Endothelial cell of umbilical vein (primary cell): ENCODE results near the gene ALK. TPM values are rescaled to one million over a fixed set of nuclear protein-coding genes. Genes with fewer than 3 reads are reported as not detected.

ENCODE experiments used
- BruUV-seq: library from RNA; stranded (reverse); fragments of 400-500 nt; replicated peaks from 2 replicates; lab custom pipeline; 2021; lab: Mats Ljungman, UMichigan
- CTCF ChIA-PET: fragments of 300-600, 350-600 bp; sonication (Branson Sonifier 250); formaldehyde crosslinking; loops from one replicate; lab custom pipeline; 2021; ENCODE audit warnings: antibody characterized with exemption, inconsistent platforms; lab: Charles Lee
- POLR2A ChIA-PET: fragments of 300-600, 350-600 bp; sonication (Branson Sonifier 250); formaldehyde crosslinking; loops from one replicate; lab custom pipeline; 2021; ENCODE audit warnings: antibody characterized with exemption, inconsistent platforms; lab: Charles Lee
- DNase-seq: peaks from one replicate; pipeline ENCODE4 v3.0.0-alpha.2; 2011; ENCODE audit warnings: low read depth, low spot score
- FAIRE-seq: peaks from 2 replicates; lab custom pipeline; 2011; peaks lifted over from hg19 to GRCh38; lab: Jason Lieb, UNC
- H2AFZ ChIP-seq: 2 replicates; pipeline ENCODE4 v1.6.0; 2012; ENCODE audit warnings: low read depth, low read length, control low read depth, inconsistent platforms
- H3K27ac ChIP-seq: 2 replicates; pipeline ENCODE4 v1.5.1; 2011; ENCODE audit warnings: low read depth, mild to moderate bottlenecking, control low read depth, low read length, moderate library complexity; ENCODE audit not compliant: insufficient read depth
- H3K27me3 ChIP-seq, 2 experiments: 2 replicates each; pipeline versions ENCODE4 v1.6.0 to v1.6.1; 2011; ENCODE audit warnings: low read length in 2 of 2, mixed read lengths in 1 of 2; ENCODE audit not compliant: control insufficient read depth in 2 of 2, insufficient read depth in 2 of 2
- H3K36me3 ChIP-seq, 2 experiments: 2 replicates in 1 of 2; 3 replicates in 1 of 2; pipeline ENCODE4 v1.5.1; 2011; ENCODE audit warnings: low read length in 2 of 2, mild to moderate bottlenecking in 1 of 2, moderate library complexity in 1 of 2; ENCODE audit not compliant: control insufficient read depth in 2 of 2, insufficient read depth in 2 of 2; ENCODE audit errors: extremely low read depth in 1 of 2
- H3K4me1 ChIP-seq: 3 replicates; pipeline ENCODE4 v1.5.1; 2011; ENCODE audit warnings: mild to moderate bottlenecking, low read length; ENCODE audit not compliant: control insufficient read depth, insufficient read depth; ENCODE audit errors: extremely low read depth
- H3K4me2 ChIP-seq: 2 replicates; pipeline ENCODE4 v1.6.1; 2011; ENCODE audit warnings: low read length, control low read depth, mixed read lengths; ENCODE audit not compliant: insufficient read depth
- H3K4me3 ChIP-seq, 3 experiments: fragments of 200-600 bp in 1 of 3; sonication (generic), shearing (Covaris generic) in 1 of 3; replicated peaks in 1 of 3; 2 replicates each; pipeline ENCODE4 v1.5.1; 2011 to 2016; ENCODE audit warnings: control low read depth in 3 of 3, low read length in 3 of 3, mild to moderate bottlenecking in 2 of 3, inconsistent platforms in 1 of 3, low read depth in 1 of 3, moderate library complexity in 1 of 3; ENCODE audit not compliant: insufficient read depth in 1 of 3
- H3K79me2 ChIP-seq: 2 replicates; pipeline ENCODE4 v1.6.0; 2012; ENCODE audit warnings: low read length, inconsistent platforms; ENCODE audit not compliant: control insufficient read depth, insufficient read depth
- H3K9ac ChIP-seq: replicated peaks from 2 replicates; pipeline ENCODE3; 2011; ENCODE audit warnings: low read length, control low read depth; ENCODE audit not compliant: insufficient read depth; ENCODE audit errors: extremely low read depth
- H3K9me1 ChIP-seq: replicated peaks from 3 replicates; pipeline ENCODE4 v1.6.0; 2011; ENCODE audit warnings: mild to moderate bottlenecking, low read length; ENCODE audit not compliant: control insufficient read depth, insufficient read depth; ENCODE audit errors: extremely low read depth
- H3K9me3 ChIP-seq: replicated peaks from 2 replicates; pipeline ENCODE4 v1.5.1; 2012; ENCODE audit warnings: low read length, inconsistent platforms; ENCODE audit not compliant: control insufficient read depth, insufficient read depth
- H4K20me1 ChIP-seq: replicated peaks from 2 replicates; pipeline ENCODE3; 2011; ENCODE audit warnings: mild to moderate bottlenecking, low read length; ENCODE audit not compliant: control insufficient read depth, insufficient read depth; ENCODE audit errors: extremely low read depth
- CTCF ChIP-seq, 2 donors: IDR thresholded peaks; 1 replicate in 1 of 2; 2 replicates in 1 of 2; pipeline ENCODE4 v1.5.1; 2011; ENCODE audit warnings: low read length in 2 of 2, mild to moderate bottlenecking in 2 of 2, moderate library complexity in 2 of 2, control low read depth in 1 of 2, inconsistent platforms in 1 of 2, low read depth in 1 of 2; ENCODE audit not compliant: insufficient read depth in 1 of 2; ENCODE audit errors: extremely low read depth in 1 of 2
- EZH2 ChIP-seq: IDR thresholded peaks from 2 replicates; pipeline ENCODE4 v1.6.1; 2012; ENCODE audit warnings: borderline replicate concordance, low read depth, mild to moderate bottlenecking, moderate library complexity, low read length, inconsistent platforms; ENCODE audit not compliant: severe bottlenecking
- FOS ChIP-seq: IDR thresholded peaks from 2 replicates; pipeline ENCODE4 v1.6.1; 2011; ENCODE audit warnings: mild to moderate bottlenecking, low read length, moderate library complexity, borderline replicate concordance; ENCODE audit not compliant: insufficient read depth
- GATA2 ChIP-seq: IDR thresholded peaks from 2 replicates; pipeline ENCODE4 v1.7.0; 2011; ENCODE audit warnings: low read depth, mild to moderate bottlenecking, moderate library complexity, mixed read lengths, low read length; ENCODE audit not compliant: insufficient read length, insufficient read depth
- JUN ChIP-seq: IDR thresholded peaks from 2 replicates; pipeline ENCODE4 v1.6.1; 2011; ENCODE audit warnings: borderline replicate concordance, low read depth; ENCODE audit not compliant: insufficient read length, insufficient read depth
- MAX ChIP-seq: IDR thresholded peaks from 2 replicates; pipeline ENCODE4 v1.6.1; 2011; ENCODE audit not compliant: insufficient read depth, insufficient read length
- MYC ChIP-seq: IDR thresholded peaks from one replicate; pipeline ENCODE4 v1.6.1; 2011; ENCODE audit warnings: mild to moderate bottlenecking, low read depth, low read length
- POLR2A ChIP-seq: IDR thresholded peaks from 2 replicates; pipeline ENCODE4 v1.6.1; 2012; ENCODE audit warnings: low read depth, mild to moderate bottlenecking, control low read depth, low read length
- POLR2AphosphoS5 ChIP-seq: IDR thresholded peaks from 2 replicates; pipeline ENCODE4 v1.6.1; 2012; ENCODE audit warnings: low read depth, mild to moderate bottlenecking, control low read depth, low read length, moderate library complexity; ENCODE audit not compliant: insufficient read depth
- dilution Hi-C: fragments of 300-500 bp; cut with MboI; formaldehyde crosslinking; loops from one replicate; pipeline ENCODE4 v1.15.0; 2019; ENCODE audit warnings: low sequenced_read_pairs; ENCODE audit not compliant: extremely low pct_ligation_motif_present
- intact Hi-C: fragments of 100-400 bp; cut with micrococcal nuclease; formaldehyde crosslinking; loops from one replicate; pipeline ENCODE4 v1.10.0; 2022
- polyA plus RNA-seq, 4 experiments: library from polyadenylated mRNA; depleted of rRNA in 3 of 4; stranded (reverse) in 3 of 4; unstranded in 1 of 4; fragments of >200 nt; gene quantifications; 2 replicates each; pipeline versions ENCODE4 v1.2.1 to v1.2.3, GENCODE V29; 2011 to 2012; ENCODE audit warnings: missing spikeins in 1 of 4
- total RNA-seq: library from RNA; stranded (reverse); gene quantifications from 2 replicates; pipeline ENCODE4 v1.2.3, GENCODE V29; 2021

ALK gene
- total and polyA plus RNA-seq, 2 donors (not counting 3 experiments of a cell fraction or from before 2014, with no cell fraction given) = not detected

- no peak for FAIRE-seq
- Histone ChIP-seq H3K27me3 (no peaks in the 10 kb centered on the region), H2AFZ (no peak overlapping the region), H3K36me3 (no peaks in the 10 kb centered on the region), H3K9me1 (no peaks in the 10 kb centered on the region), H3K4me3 (no peak overlapping the region), H3K9ac (no peak overlapping the region), H3K9me3 (no peaks in the 10 kb centered on the region), H3K79me2 (no peaks in the 10 kb centered on the region), H3K27ac (no peak overlapping the region), H3K4me1 (no peaks in the 10 kb centered on the region), H4K20me1 (no peaks in the 10 kb centered on the region), H3K4me2 (no peak overlapping the region)
- ChIA-PET CTCF (no interaction called here), POLR2A (no interaction called here)
- dilution Hi-C loops (no loop called here), intact Hi-C loops (no loop called here)
- no TSS peak for BruUV-seq
- no peak for DNase-seq
- TF ChIP-seq FOS (no peak), POLR2A (no peak), MYC (no peak), MAX (no peak), GATA2 (no peak), EZH2 (no peak), POLR2AphosphoS5 (no peak), CTCF (IDR thresholded peaks at IDR 0.05; ENCODE audit: extremely low read depth in 1 of 2, insufficient read depth in 1 of 2, low read depth in 1 of 2, low read length in 2 of 2) (no peak), JUN (no peak)
Measured at GRCh38 chr2:29444150-29444549, 477.2 kb downstream of the ALK start.
